HG02840 (cell line): ENCODE measurements around the gene TEDDM1.

Experiments used
- ATAC-seq: cut with Tn5 transposase; IDR thresholded peaks from one replicate; pipeline ENCODE4 v1.9.1; 2021; ENCODE audit warnings: mild to moderate bottlenecking, moderate library complexity, moderate number of reproducible peaks; ENCODE audit not compliant: unreplicated experiment, low FRiP score

TEDDM1 gene

DNA sequence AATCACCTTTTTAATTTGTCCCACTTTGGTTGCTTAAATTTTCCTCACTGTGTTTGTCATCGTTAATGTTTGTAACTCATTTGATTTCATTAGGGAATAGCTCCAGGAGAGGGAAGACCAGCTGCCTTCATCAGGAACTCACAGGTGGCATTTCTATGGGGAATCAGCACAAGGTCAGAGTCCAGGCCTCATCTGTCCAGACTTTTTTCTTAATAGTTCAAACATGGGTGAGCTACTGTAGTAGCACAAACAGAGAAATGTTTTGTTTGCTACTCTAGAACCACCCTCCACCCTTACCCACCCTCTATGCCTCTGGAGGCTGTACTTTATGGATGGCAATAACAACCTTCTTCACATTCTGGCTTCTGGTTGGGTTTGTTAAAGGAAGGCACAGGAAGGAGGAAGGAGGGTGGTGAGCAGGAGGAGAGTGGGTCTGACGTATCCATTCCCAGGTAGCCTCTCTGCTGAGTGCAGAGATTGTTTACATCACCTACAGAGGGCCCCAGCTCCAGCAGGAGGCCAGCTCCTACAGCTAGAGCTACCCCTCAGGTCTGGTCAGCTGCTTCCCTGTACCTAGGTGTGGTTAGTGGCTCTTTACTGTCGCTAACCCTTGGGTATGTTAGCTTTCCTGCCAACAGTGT, 8.1 kb upstream of the TEDDM1 start:
- no peak for ATAC-seq

DNA sequence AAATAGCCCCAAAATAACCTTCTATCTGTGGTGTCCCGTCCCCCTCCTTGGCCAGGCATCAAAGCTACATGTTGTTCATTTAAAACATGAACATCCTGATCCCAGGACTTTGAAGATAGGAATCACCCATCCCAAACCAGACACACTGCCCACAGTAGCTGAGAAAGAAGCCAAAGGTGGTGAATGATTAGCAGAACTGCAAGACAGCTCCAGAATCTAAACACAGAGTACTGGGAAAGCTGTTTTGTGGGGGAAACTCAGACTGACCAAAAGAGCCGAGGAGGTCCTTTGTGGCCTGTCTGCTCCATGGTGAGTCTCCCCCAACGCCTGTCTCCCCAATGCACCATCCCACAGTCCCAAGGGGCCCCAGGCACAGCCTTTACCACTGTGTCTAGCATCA, 7.3 kb upstream of the TEDDM1 start:
- no peak for ATAC-seq

DNA sequence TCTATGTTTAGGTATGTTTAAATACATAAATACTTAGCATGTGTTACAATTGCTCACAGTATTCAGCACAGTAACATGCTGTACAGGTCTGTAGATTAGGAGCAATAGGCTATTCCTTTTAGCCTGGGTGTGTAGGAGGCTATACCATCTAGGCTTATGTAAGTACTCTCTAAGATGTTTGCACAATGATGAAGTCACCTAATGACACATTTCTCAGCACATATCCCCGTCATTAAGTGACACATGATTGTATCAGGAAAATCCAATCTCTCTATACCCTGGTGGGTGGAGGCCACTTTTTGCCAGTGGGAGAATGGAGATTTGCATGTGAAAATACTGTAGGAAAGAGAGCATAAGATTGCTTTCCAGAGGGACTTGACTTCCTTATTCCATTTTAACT, 5.5 kb upstream of the TEDDM1 start:
- no peak for ATAC-seq

DNA sequence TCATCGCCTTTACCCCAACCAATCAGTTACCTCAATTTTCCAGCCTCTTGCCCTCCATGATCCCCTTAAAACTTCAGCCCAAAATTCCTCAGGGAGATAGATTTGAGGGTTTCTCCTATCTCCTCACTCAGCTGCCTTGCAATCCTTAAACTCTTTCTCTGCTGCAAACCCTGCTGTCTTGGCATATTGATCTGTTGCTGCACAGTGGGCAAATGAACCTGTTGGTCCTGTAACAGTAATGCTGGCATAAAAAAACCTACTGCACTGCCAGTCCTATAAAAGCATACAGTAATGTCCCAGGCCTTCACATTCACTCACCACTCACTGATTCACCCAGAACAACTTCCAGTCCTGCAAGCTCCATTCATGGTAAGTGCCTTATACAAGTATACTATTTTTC, 5.1 kb upstream of the TEDDM1 start:
- ATAC-seq, result no peak

DNA sequence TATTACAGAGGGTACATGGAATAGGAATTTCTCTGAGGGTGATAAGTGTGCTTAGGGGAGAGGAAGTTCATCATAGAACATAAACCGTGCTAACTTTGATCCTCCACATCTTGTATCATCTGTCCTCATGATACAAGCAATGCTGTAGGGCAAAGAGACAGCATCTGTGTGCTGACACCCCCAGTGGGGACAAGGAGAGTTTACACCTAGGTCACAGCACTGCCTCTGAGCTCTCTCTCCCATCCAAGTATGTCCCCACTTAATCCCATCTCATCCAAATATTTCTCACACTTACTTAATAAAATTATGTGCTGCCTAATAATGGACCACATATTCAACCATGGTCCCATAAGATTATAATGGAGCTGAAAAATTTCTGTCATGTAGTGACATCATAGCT, 4.3 kb upstream of the TEDDM1 start:
- no peak for ATAC-seq

DNA sequence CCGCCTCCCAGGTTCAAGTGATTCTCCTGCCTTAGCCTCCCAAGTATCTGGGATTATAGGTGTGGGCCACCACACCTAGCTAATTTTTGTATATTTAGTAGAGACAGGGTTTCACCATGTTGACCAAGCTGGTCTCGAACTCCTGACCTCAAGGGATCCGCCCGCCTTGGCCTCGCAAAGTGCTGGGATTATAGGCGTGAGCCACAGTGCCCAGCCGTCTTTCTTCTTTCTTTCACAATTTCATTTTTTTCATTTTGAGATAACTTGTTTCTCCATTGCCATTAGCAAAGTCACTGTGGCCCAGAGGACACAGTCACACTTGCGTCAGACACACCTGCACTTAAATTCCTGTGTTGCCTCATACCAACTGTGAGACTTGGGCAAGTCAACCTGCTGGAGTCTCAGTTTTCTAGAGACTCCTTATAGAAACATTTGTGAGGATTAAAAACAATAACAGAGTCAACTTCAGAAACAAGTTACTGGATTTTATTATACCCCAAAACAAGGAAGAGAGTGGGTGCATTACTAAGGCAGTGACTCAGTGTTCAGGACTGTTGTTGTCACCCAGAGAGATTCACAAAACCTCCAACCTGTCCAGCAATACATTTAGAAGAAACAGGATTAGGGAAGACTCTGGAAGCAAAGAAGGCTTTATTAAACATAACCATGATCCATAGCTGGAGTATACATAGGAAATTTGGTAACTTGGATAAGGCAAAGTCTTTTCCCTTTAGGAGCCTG, 2.6 kb downstream of the TEDDM1 start:
- no peak for ATAC-seq

DNA sequence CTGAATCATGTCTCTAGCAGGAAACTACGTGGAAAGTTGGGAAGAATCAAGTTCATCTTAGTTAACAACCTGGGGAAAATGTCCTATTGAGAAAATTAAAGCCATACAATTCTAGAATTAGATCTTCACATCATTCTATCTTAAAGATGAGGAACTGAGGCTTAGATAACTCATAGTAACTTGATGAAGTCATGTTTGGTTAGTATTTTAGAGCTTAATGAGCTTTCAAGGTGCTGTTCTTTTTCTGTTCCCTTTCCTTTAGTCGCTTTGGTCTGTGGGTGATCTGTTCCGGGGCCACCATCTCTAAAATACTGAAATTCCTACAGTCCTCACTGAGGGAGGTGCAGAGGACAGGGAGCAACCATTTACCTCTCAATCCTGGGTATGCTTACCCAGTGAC, 4.6 kb downstream of the TEDDM1 start:
- no peak for ATAC-seq

DNA sequence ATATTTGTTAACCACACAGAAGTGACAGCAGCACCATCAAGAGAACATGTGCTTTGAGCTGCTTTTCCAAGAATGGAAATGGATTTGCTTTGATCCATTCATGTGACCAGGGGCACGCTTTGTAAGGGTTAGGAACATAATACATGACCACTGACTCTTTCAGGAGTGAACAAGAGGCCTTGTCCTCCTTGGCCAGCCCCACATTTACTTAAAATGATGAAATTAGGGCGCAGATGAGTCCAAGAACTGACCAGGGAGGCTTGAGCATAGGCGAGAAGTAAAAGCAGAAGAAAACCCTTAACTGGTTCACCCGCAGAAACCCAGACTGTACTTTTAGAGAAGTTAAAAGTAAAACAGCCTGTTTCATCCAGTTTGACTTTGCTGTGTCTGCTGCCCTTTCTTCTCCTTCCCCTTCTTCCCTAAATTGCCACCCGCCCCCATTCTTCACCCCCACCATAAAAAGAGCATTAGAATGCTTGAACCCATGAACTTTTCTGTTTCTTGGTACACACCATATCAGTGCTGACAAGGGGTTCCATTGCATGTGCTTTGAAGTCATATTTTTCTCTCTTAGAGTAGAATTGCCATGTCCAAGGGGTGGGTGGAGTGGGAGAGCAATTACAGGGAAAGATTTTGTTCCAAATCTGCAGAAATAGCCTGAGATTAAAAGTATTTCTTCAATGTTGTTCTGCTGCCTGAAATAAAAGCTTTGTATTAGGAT, 6.3 kb downstream of the TEDDM1 start:
- no peak for ATAC-seq

DNA sequence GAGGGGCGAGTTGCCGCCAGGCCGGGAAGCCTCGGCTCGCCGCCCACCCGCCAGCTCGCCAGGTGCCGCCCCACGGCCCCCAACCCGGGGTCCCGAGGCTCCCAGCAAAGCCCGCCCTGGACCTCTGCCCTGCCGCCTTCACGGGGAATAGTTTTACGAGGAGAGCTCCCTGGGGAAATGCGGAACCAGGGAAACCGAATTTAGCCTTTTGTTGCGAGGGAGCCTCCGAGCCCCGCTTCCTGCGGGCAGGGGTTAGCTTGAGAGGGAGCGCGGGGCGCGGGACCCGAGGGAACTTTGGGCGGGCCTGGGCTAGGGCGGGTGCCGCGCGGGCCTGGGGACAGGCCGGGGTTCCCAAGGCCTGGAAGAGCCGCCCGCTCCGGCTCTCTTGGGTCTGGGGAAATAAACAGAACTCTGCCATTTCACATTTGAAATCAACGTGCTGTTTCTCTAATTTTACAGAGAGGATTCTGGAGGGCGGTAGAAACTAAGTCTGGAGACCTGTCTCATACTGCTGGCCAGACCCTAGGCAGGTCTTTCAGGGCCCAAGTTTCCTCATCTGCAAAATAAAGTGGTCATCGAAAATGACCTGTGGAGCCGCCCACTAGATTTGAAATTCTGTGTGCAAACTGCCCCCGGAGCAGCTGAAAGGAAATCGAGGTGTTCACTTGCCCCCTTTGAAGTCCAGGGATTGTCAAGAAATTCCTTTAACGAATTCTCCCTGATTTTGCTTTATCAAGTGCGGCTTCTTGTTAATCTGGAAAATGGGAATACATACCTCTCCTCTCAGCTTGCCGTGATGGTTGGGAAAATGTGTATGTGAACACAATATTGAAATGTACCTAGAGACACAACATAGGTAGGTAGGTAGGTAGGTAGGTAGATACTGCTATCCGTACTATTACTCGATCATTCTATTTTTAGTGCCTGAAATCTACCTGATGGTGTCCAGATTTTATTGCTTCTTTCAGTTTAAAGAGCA, 8.1 kb downstream of the TEDDM1 start:
- peak; percentile 10 for ATAC-seq

DNA sequence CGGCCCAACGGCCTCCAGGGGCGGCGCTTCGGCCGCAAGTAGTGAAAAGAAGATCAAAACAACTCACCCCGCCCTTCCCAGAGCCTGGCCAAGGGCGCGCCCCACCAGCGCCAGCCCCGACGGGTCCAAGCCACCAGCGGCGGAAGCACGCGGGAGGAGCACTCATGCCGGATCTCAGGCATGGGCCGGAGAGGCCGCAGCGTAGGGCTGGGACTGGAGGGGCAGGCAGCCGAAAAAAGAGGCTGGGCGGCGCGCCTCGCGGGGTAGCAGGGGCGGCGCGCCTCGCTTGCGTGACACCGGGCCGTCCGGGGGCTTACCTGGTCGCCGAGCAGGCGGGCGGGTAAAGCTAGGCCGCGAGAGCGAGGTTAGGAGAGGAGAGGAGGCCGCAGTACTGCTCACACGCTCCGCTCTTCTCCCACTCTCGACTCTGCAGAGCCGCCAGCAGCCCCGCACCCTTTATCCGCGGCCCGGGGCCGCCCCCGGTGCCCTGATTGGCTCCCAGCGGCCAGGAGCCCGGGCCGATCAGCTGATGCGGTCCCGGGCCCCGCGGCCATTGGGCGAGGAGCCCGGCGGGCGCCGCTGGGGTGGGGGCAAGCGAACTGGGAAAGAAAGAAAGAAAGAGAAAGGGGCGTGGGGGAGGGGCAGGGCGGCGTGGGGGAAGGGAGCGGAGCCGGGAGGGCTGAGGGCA, 9.0 kb downstream of the TEDDM1 start, which contains the start of gene GLUL:
Gene GLUL, minus strand, starts transcription at position 429 of the 688 bp plus-strand sequence. CDS start 3,053 bp downstream, outside the sequence.
- peak; percentile 60 for ATAC-seq

DNA sequence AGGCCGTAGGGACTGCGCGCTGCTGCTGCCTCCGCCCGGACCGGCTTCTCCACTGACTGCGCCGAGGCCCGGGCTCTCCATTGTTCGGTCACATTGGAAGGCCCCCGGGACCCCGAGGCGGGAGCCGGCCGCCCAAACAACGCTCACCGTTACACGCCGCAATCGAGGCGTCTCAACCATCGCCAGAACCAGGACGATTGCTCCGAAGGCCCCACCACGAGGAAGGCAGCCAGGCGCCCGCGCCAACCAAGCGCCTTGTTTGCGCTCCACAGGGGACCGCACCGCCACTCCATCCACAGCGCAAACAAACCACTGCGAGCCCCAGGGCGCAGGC, 9.5 kb downstream of the TEDDM1 start:
- ATAC-seq, result no peak

DNA sequence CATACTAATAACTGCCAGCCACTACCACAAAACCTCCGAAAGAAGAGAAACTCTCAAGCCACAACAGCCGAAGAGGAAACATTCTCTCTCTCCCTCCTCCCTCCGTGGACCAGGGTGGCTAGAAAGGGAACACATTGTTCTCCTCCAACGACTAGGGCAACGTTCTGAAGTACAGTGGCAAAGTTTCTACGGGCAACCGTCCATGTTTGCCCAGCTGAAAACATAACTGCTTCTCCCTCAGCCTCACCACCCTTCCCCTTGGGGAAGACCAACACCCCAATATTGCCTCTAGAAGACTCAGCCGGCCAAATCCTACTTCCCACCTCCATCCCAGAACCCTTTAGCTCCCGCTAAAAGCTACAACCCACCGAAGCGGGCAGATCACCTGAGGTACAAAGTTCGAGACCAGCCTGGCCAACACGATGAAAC, 10.8 kb downstream of the TEDDM1 start:
- ATAC-seq, result no peak

DNA sequence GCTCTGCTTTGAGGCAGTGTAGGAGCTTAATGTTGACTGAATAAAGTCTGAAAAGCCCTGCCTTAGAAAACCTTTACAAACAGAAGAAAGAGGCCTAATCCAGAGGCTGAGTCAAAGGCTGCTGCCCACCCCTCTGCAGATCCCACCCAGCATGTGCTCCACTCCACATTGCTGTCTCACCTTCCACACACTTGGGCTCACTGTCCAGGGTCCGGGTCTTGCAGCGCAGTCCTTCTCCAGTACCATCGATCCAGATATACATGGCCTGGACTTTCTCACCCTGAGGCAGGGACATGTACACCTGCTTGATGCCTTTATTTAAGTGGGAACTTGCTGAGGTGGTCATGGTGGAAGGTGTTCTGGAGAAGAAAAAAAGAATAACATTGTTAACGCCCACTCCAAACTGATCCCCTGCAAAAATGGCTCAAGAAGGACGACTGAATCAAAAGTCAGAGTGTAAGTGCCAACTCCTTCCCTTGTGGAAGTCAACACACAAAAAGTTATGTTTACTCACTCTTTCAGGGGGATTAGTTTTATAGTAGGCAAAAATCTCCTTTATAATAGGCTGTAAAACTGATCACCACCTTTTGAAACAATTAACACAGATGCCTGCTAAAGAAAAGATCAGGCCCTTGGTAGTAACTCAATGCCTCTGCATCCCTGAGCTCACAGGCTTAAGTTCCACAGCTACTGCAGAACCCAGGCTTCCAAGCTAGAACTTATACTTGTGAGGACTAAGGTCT, 11.9 kb downstream of the TEDDM1 start:
- ATAC-seq, result no peak

DNA sequence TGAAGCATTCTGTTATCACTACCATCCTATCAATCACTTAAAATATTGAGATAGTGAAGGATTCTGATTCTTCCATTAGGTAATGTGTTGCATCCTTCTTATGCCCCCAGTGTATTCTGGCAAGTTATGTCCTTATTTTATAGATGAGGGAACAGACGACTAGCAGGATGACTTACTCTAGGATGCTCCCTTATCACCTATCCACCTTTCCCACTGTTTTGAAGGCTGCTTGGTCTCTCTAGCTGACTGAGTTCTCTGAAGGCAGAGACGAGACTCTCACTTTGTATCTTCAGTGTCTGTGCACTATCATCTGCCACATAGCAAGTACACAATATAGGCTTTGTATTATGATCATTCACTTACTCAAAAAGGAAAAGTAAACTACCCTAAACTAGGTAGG, 12.9 kb downstream of the TEDDM1 start:
- ATAC-seq, result no peak

DNA sequence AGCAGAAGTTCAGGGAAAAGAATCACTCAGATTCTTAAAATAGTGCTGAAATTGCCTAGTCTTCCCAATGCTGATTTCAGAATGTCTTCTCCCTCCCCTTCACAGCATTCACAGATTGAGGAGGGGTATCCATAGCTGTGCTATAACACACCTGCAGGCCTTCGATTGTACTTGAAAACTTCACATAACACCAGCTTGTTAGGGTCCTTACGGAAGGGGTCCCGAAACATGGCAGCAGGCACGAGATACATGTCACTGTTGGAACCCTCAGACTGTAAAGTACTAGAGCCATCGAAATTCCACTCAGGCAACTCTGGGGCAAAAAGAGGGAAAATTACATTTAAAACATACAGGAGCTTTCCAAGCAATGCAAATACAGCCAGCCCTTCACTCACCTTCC, 13.5 kb downstream of the TEDDM1 start:
- ATAC-seq, result no peak

DNA sequence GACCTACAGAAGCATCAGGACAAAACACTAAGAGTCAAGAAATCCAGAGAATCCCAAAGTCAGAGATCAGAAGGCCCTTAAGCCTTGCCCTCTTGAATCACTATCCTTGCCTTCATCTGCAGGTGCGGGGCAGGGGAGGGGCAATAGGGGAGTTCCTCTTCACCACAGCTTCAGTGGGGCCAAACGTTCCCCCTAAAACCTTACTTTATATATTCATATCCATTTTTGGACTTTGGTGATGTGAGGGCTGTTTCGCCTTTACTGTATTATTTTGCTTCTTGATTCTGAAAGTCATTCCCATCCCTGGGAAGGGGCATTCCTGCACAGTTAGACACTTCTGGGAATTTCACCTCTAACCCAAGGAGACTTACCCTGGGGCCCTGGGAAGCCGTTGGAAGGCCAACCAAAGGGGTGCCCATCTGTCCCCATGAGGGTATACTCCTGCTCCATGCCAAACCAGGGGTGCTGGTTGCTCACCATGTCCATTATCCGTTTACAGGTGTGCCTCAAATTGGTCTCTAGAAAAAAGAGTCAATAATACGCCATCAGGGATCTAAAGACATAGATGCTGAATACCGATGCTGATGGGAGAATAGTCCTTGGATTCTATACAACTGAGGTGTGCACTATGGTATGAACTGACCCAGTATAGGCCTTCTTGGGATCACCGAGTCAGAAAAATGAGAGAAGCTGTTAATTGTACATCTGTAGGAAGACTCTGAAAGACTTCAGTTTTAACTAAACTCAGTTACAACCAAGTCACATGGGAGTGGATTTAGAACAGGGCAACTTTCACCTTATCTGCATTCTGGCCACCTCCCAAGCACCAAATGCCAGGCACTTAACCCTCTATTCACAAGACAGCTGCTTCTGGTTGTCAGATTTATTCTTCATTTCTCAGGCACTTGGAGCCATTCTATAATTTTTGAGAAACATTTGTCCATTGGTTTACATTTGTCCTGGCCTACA, 14.3 kb downstream of the TEDDM1 start:
- no peak for ATAC-seq

DNA sequence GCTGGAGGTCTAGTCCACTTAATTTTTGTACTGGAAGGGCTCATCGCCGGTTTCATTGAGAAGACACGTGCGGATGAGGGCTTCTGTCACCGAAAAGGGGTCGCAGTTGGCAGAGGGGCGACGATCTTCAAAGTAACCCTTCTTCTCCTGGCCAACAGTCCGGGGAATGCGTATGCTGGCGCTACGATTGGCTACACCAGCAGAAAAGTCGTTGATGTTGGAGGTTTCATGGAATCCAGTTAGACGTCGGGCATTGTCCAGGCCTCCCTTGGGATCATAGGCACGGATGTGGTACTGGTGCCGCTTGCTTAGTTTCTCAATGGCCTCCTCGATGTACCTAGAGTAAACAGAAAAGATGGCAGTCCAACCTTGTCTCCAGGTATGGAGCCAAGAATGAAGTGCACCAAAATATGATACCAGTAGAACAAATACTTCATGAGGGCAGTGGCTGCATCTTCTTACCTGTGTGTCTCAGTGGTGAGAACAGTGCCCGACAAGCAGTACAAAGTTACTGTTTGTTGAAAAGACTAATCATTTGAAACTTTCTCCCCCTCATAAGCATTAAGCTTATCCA, 16.0 kb downstream of the TEDDM1 start:
- no peak for ATAC-seq

DNA sequence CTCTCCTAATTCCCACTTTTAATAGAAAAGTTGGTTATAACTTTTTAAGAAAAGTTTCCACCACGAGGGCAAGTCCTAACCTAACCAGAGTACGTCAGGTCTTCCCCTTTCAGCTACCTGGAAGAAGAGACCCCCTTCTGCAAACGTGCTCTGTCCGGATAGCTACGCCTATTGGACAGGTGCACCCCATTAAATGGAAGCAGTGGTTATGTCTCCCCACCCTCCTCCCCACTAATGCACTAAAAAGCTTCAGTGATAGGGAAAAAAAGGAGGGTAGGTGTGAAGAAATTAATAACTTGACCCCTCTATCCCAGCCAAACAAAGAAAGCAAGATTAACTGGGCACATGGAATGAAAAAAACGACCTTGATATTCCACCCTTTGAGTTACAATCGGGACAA, 16.5 kb downstream of the TEDDM1 start:
- no peak for ATAC-seq
